Right kidney (tissue), 1 donor: ENCODE results near the gene RUNX1.

Experiments used
- DNase-seq: peaks from one replicate; pipeline ENCODE4 v3.0.0-alpha.2; 2016

Gene RUNX1

DNA sequence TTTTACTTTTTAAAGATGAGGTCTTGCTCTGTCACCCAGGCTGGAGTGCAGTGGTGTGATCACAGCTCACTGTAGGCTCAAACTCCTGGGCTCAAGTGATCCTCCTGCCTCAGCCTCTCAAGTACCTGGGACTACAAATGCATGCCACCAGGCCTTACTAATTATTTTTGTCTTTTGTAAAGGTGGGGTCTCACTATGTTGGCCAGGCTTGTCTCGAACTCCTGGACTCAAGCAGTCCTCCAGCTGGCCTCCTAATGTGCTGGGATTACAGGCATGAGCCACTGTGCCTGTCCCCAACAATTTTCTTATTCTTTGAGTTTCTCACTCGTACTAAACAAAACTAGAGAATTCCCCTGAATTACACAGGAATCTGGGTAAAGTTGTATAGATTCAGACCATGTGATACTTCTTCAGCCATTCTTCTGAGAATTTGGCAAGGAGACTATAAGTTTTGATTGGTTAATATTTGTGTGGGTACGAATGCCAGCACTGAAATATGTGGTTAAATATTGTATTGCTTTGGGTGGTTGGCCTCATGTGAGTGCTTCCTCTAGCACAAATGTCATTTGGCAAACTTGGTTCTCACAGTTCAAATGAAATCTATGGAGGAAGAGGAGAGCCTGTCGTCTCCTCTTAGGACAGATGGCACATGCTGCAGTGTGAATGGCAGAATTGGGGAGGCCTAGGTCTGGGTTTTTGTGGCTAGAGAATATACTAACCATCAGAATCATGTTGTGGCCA lies 104.9 kb downstream of the RUNX1 start:
- no peak for DNase-seq

GRCh38 chr21:34942911-34943310 lies 106.2 kb downstream of the RUNX1 start:
- no peak for DNase-seq

DNA sequence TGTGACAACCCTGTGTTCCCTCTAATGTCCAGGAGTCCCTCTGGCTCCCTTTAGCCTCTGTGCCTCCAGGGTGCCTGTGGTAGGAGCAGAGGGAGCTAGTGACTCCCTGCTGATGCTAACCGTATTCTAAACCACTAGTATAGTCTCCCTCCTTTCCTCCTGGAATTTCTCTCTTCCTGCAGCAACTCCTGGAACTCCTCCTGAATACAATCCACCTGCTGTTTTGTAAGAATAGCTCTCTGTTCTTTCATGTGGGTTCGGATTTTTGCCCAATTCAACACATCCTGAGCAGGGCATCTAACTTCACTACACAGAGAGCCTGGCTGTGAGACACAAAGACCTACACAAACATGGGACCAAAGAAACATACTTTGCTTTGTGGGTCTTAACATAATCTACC lies 107.9 kb downstream of the RUNX1 start:
- no peak for DNase-seq

DNA sequence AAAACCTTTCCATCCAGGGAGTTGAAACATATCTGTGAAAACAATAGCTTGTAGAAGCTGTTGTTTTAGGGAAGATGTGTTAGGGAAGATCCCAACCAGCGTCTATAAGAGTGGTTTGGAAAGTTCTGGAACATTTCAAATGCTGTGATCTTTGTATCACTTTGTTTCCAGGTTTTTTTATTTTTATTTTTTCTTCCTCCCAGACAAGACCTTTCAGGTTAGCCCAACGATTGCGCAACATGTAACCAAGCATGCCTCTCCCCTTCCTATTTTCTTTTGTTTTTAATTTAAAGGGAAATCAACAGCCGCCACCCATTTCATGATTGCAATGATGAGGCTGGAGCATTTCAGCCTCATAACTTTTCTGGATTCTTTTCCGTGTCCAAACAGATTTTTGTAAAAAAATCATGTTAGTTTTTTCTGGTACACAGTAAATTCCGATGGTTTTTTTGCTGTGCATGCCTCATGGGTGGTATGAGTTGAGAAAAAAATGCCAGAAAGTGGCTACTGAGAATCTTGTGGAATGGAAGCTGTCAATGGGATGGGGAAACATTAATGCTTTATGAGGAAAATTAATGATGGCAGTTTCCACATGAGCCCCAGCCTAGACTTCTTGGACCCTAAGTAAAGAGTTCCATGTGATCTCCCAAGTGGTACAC lies 109.3 kb downstream of the RUNX1 start:
- DNase-seq = no peak

DNA sequence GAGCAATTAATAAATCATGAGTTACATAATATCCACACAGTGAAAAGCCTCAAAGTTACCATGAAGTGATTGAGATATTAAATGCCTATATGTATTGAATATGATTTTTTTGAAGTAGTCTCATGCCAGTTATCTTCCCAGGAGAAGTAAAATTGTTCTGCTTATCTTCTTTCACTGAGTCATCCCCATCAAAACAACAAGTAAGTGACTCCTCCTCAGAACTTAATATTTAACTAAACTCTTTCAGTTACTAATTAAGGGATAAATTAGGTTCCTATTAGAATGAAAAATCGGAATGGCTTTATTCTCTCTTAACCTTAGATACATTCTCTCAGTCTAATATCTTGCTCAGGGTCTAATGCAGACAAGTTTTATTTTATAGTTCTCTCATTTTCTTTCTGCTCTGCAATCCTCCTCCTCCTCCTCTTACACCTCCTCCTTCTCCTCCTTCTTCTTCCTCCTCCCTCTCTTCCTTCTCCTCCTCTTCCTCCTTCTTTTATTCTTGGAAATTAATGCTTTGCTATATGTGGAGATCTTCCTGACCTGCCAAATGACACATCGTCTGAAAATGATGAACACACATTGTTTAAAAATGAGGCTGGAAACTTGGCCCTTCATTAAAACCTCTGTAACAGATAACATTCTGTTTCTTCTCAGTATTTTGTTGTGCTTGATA lies 110.9 kb downstream of the RUNX1 start:
- DNase-seq = no peak

DNA sequence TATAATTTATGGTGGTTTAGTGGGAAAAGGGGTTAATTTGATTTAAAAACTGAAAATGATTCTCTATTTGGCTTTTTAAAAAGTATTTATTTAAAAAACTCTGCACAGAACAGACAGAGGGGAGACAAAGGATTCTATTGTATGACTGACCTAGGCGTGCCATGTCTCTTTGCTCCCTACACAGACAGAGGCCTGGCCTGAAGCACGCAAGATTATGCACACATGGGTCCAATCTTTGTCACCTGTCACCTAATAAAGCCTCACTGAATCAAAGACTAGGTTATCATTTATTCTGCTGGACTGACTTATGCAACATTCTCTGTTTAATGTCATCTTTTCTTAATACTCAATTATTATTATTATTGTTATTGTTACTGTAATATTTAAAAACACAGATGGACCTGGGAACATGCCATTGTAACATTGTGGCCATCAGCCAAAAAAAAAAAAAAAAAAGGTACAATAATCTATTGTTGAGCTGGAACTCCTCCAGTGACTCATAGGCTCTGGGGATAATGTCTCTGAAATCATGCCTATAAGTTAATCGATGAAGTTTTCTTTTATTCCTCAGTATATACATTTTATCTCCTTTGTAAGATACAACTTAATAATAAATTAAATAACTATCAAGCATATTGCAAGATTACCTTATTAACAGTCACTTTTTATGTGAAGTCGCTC lies 112.1 kb downstream of the RUNX1 start:
- DNase-seq = no peak

GRCh38 chr21:34936371-34936789 lies 112.7 kb downstream of the RUNX1 start:
- no peak for DNase-seq

DNA sequence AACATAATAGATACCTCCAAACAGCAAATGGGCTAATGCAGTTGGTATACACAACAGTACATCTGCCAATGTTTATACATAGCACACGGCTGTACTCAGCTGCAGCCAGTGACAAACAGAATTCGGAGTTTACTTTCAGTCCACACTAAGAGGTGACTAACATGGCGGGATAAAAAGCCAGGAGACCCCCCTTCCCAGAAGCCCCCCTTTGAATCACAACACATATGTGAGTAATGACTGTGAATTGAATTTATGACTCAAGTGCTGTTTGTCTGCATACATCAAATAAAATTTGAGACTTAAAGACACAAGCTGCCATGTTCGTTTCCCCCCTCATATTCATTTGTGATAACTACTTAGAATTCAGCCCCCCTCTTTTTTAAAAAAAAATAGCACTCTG lies 113.2 kb downstream of the RUNX1 start:
- DNase-seq = no peak

DNA sequence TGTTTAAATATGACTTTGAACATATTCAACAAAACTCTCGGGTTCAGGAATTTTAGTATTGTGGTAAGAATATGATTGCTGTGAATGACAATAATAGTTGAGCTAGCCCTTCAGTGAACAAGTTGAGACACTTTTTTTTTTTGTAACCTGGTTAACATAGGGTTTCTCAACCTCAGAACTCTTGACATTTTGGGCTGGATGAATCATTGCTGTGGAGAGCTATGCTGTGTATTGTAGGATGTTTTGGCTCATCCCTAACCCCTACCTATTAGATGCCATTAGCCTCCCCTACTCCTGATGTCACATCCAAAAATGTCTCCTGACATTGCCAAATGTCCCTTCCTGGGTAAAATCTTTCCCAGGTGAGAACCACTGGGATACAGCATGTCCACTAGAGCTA lies 113.7 kb downstream of the RUNX1 start:
- no peak for DNase-seq

- DNase-seq = no peak
Observed at GRCh38 chr21:34934350-34934749, 114.8 kb downstream of the RUNX1 start.

- DNase-seq = no peak
Observed at GRCh38 chr21:34933609-34934335, 115.3 kb downstream of the RUNX1 start.

- DNase-seq = no peak
Observed at GRCh38 chr21:34932233-34932632, 116.9 kb downstream of the RUNX1 start.

- no peak for DNase-seq
Observed at GRCh38 chr21:34930971-34931370, 118.1 kb downstream of the RUNX1 start.

GRCh38 chr21:34928637-34929036 lies 120.5 kb downstream of the RUNX1 start:
- DNase-seq = no peak

GRCh38 chr21:34927992-34928391 lies 121.1 kb downstream of the RUNX1 start:
- DNase-seq = no peak

GRCh38 chr21:34926803-34927467 lies 122.2 kb downstream of the RUNX1 start:
- DNase-seq = no peak

- DNase-seq = no peak
Observed at GRCh38 chr21:34925597-34925996, 123.5 kb downstream of the RUNX1 start.

DNA sequence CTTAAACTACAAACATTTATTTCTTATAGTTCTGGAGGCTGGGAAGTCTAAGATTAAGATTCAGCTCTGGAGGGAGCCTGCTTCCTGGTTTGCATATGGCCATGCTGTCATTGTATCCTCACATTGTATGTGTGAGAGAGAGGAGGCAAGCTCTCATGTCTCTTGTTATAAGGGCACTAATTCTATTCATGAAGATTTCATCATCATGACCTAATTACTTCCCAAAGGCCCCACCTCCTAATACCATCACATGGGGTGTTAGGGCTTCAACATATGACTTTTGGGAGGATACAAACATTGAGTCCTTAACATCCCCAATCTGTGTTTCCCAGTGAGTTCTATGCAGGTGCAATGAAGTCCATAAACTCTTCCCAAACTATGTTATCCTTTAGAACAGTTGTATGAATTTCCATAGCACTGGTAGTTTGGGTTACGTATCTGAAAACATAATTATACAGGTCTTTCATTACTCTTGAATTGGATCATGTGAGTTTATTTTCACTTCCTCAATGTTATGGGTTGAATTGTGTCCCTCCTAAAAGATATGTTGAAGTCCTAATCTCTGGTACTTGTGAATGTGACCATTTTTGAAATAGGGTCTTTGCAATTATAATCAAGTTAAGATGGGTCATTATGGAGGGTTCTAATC lies 124.2 kb downstream of the RUNX1 start:
- DNase-seq = no peak

DNA sequence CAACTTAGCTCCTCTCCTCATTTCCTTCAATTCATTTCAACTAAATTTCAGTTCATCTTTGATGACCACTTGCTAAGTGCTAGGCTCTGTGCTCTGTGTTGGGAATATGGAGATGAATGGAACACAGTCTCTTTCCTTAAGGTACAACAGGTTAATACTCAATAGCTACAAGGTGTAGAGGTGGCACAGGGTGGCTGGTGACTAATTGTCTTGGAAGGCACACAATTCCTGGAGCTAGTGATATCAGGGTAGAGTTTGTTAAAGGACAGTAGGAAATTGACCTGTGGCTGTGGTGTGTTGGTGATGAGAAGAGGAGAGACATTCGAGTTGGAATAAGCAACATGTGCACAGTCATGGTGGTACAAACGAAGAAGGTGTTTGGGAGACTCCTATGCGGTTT lies 124.9 kb downstream of the RUNX1 start:
- DNase-seq = no peak

- DNase-seq = no peak
Observed at GRCh38 chr21:34923626-34924025, 125.5 kb downstream of the RUNX1 start.

GRCh38 chr21:34923202-34923601 lies 125.9 kb downstream of the RUNX1 start:
- no peak for DNase-seq
